Measurements from ENCODE around the gene RALA. TPM values are rescaled to one million over a fixed set of nuclear protein-coding genes. Genes with fewer than 3 reads are reported as not detected.
A peak's percentile ranks its signal among the peaks of the same experiment; 100 is the strongest.

RALA gene
- polyA plus RNA-seq, 1 donor (not counting 4 experiments of a cell fraction or from before 2014, with no cell fraction given): 64.6 TPM

DNA sequence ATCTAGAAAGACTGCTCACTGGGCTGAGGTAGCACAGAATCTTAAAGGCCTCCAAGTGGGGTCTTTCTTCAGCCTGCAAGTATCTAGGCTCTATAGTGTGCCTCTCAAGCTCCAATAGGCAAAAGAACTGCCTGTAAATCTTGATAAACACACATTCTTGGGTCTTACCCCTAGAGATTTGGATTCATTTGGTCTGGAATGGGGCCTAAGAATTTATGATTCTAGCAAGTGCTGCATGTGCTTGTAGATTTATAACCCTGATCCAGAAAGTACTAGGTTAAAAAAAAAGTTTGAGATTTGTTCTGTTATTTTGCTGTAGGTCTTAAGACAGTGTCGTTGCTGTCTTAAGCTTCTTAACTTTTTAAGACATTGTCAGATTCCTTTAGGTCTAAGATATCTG lies 74.1 kb downstream of the RALA start:
- H3K9ac ChIP-seq (ENCODE audit: control insufficient read depth, extremely low read depth, insufficient read depth, low read length): no peak overlapping the region
- no peak overlapping the region for H2AFZ ChIP-seq (ENCODE audit: control insufficient read depth, low read length)
- no peak overlapping the region for H3K4me2 ChIP-seq (ENCODE audit: control insufficient read depth, extremely low read depth, insufficient read depth, low read depth, low read length)
- FAIRE-seq (no peak), DNase-seq (ENCODE audit: low read depth, low spot score) (no peak)
- TF ChIP-seq EZH2 (IDR thresholded peaks at IDR 0.05; ENCODE audit: low read length): no peak
- TF ChIP-seq, protein P1, sequence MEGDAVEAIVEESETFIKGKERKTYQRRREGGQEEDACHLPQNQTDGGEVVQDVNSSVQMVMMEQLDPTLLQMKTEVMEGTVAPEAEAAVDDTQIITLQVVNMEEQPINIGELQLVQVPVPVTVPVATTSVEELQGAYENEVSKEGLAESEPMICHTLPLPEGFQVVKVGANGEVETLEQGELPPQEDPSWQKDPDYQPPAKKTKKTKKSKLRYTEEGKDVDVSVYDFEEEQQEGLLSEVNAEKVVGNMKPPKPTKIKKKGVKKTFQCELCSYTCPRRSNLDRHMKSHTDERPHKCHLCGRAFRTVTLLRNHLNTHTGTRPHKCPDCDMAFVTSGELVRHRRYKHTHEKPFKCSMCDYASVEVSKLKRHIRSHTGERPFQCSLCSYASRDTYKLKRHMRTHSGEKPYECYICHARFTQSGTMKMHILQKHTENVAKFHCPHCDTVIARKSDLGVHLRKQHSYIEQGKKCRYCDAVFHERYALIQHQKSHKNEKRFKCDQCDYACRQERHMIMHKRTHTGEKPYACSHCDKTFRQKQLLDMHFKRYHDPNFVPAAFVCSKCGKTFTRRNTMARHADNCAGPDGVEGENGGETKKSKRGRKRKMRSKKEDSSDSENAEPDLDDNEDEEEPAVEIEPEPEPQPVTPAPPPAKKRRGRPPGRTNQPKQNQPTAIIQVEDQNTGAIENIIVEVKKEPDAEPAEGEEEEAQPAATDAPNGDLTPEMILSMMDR (optimal IDR thresholded peaks at IDR 0.05 in 1 of 3, IDR thresholded peaks at IDR 0.05 in 1 of 3, conservative IDR thresholded peaks at IDR 0.05 in 1 of 3; ENCODE audit: extremely low read depth in 1 of 3, insufficient read depth in 2 of 3, low read length in 3 of 3): no peak
- no peak overlapping the region for H3K4me3 ChIP-seq (ENCODE audit: control insufficient read depth in 2 of 3, extremely low read depth in 1 of 3, insufficient read depth in 2 of 3, low read depth in 1 of 3, low read length in 3 of 3)
- no peak overlapping the region for H3K27ac ChIP-seq (ENCODE audit: control insufficient read depth, insufficient read depth, low read length)
- dilution Hi-C loops (cut with MboI; ENCODE audit: extremely low pct_ligation_motif_present, low sequenced_read_pairs): no loop called here
- H4K20me1 ChIP-seq (ENCODE audit: control insufficient read depth, extremely low read depth, insufficient read depth, low read length): peaks cover 2% of the 10 kb centered on the region
- peaks cover 2% of the 10 kb centered on the region for H3K79me2 ChIP-seq (ENCODE audit: control insufficient read depth, insufficient read depth, low read length)
- no peaks in the 10 kb centered on the region for H3K9me1 ChIP-seq (ENCODE audit: control insufficient read depth, extremely low read depth, insufficient read depth, low read length)
- H3K9me3 ChIP-seq (ENCODE audit: control insufficient read depth, low read depth, low read length): no peaks in the 10 kb centered on the region
- no peaks in the 10 kb centered on the region for H3K27me3 ChIP-seq (ENCODE audit: control insufficient read depth, extremely low read depth, insufficient read depth, low read length)
- peaks cover 14 to 20% of the 10 kb centered on the region in 2 experiments for H3K36me3 ChIP-seq (ENCODE audit: control insufficient read depth in 2 of 2, extremely low read depth in 1 of 2, insufficient read depth in 2 of 2, low read length in 2 of 2)
- peaks cover 16% of the 10 kb centered on the region for H3K4me1 ChIP-seq (ENCODE audit: control insufficient read depth, extremely low read depth, insufficient read depth, low read length)

DNA sequence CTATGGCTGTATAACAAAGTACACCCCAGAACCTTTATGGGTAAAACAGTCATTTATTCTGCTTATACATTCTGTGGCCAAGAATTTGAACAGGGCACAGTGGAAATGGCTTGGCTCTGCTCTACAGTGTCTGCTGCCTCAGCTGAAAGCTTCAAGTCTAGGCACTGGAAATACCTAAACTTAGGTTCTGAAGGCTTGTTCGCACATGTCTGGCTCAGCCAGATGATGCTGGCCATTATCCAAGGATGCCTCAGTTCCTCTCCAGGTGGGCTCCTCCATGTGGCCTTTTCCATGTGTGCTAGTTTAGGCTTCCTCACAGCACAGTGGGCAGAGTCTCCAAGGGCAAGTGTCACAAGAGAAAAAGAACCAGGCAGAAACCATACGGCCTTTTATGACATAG lies 76.8 kb downstream of the RALA start:
- H3K27ac ChIP-seq (ENCODE audit: control insufficient read depth, insufficient read depth, low read length): no peak overlapping the region
- peaks cover 2% of the 10 kb centered on the region for H4K20me1 ChIP-seq (ENCODE audit: control insufficient read depth, extremely low read depth, insufficient read depth, low read length)
- H3K4me2 ChIP-seq (ENCODE audit: control insufficient read depth, extremely low read depth, insufficient read depth, low read depth, low read length): no peak overlapping the region
- H3K9me3 ChIP-seq (ENCODE audit: control insufficient read depth, low read depth, low read length): no peaks in the 10 kb centered on the region
- H3K9me1 ChIP-seq (ENCODE audit: control insufficient read depth, extremely low read depth, insufficient read depth, low read length): no peaks in the 10 kb centered on the region
- TF ChIP-seq, protein P1 (optimal IDR thresholded peaks at IDR 0.05 in 1 of 3, IDR thresholded peaks at IDR 0.05 in 1 of 3, conservative IDR thresholded peaks at IDR 0.05 in 1 of 3; ENCODE audit: extremely low read depth in 1 of 3, insufficient read depth in 2 of 3, low read length in 3 of 3): peak in 1 of 3 experiments; percentile 17
- no peak for TF ChIP-seq EZH2 (IDR thresholded peaks at IDR 0.05; ENCODE audit: low read length)
- FAIRE-seq: peak; percentile 95
- peak; percentile 48 for DNase-seq (ENCODE audit: low read depth, low spot score)
- dilution Hi-C loops (cut with MboI; ENCODE audit: extremely low pct_ligation_motif_present, low sequenced_read_pairs): no loop called here
- no peak overlapping the region for H2AFZ ChIP-seq (ENCODE audit: control insufficient read depth, low read length)
- H3K4me1 ChIP-seq (ENCODE audit: control insufficient read depth, extremely low read depth, insufficient read depth, low read length): peaks cover 16% of the 10 kb centered on the region
- H3K9ac ChIP-seq (ENCODE audit: control insufficient read depth, extremely low read depth, insufficient read depth, low read length): no peak overlapping the region
- H3K79me2 ChIP-seq (ENCODE audit: control insufficient read depth, insufficient read depth, low read length): peaks cover 2% of the 10 kb centered on the region
- no peak overlapping the region for H3K4me3 ChIP-seq (ENCODE audit: control insufficient read depth in 2 of 3, extremely low read depth in 1 of 3, insufficient read depth in 2 of 3, low read depth in 1 of 3, low read length in 3 of 3)
- H3K36me3 ChIP-seq (ENCODE audit: control insufficient read depth in 2 of 2, extremely low read depth in 1 of 2, insufficient read depth in 2 of 2, low read length in 2 of 2): peaks cover 14 to 20% of the 10 kb centered on the region in 2 experiments
- H3K27me3 ChIP-seq (ENCODE audit: control insufficient read depth, extremely low read depth, insufficient read depth, low read length): no peaks in the 10 kb centered on the region
